ENCODE results near the gene ZNF284.

ZNF284 gene

DNA sequence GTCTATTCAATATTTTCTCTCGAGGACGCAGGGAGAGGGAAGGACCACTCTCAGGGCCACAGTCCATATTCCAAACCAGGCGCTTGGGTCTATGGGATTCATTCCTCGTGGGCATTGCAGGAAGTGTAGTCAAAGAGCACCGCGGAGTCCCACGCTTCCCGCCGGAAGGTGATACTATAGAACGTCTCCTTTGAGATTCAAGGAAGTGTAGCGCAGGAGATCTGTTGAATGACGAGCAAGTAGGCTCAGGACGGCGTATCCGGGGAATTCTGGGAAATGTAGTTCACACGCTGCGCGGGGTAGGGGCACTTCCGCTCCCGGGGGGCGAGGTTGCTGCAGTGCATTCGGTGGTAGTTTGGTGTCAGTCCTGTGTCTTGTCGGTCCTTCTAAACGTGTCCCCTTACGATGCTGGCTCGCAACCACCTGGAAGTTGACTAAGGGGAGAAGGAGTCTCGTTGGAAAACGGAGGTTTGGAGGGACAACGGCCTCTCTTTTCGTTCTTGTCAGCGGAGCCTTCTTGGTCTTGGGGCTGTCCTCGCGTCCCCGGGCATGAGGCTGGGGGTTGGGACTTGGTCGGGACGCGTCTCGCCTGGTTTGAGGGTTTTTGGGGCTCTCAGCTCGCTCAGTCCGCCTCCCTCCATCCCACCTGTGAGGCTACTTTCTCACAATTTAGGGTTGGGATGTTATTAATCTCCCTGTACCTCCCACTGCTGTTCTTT lies at the start of gene ZNF284:
TSS of gene ZNF284 (plus strand) at position 336 of the 719 bp plus-strand sequence. CDS start 4,231 bp downstream, outside the sequence.
- DNase-seq: peak; percentile 79

DNA sequence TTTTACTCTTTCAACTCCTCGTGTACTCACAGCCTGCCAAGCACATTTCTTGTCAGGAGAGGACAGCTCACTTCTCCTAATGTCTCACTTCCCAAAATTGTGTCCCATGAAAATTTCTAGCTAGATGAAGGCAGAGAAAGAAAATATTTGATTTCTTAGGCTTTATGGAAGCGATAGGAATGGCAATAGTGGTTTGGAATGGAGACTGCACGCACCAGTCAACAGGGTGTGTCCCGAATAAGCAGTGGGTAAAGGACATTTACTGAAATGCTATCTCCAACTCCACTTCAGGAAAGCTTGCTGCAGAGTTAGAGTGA lies 47.1 kb upstream of the ZNF284 start:
- DNase-seq: no peak

DNA sequence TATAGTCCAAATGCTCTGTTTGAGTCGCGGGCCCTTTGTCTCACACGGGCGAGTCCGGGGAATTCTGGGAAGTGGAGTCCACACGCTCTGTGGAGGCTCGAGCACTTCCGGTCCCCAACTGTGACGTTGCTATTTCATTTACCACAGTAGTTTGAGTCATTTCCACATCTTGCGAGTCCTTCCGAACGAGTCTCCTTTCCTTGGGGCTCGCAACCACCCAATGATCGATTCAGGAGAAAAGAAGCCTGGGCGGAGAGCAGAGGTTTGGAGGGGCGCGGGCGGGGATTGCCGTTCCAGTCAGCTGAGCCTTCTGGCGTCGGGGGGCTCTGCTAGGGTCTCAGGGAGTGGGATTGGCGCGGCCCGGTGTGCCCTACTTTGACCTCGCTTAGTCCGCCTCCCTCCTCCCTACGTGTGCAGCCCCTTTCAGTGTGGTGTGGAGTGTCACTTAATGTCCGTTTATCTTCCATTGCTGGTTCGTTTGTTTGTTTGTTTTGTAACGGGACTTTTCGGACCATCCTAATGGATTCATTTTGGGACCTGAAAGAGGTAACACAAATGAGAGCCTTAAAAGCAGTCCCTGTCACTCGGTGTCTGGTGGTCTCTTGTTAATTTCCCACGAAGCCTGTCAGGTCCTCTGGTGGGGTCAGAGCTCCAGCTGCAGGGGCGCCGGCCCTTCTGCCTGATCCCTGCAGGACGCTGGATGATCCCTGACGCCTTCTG lies 46.6 kb upstream of the ZNF284 start, which contains the start of gene ZNF222:
TSS of gene ZNF222 (plus strand) at position 163 of the 720 bp plus-strand sequence. CDS start at position 221, 58 bp downstream.
- peak; percentile 86 for DNase-seq

DNA sequence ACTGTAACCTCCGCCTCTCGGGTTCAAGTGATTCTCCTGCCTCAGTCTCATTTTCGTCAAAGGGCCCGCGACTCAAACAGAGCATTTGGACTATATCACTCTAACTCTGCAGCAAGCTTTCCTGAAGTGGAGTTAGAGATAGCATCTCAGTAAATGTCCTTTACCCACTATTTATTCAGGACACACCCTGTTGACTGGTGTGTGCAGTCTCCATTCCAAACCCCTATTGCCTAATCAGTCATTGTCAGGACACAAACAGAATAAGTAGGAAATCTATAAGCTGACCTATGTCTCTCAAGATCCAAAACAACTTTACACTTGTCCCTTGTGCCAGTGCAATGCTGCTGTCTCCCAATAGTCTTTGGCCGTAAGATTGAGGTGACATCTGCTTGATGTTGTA lies 45.3 kb upstream of the ZNF284 start:
- no peak for DNase-seq

DNA sequence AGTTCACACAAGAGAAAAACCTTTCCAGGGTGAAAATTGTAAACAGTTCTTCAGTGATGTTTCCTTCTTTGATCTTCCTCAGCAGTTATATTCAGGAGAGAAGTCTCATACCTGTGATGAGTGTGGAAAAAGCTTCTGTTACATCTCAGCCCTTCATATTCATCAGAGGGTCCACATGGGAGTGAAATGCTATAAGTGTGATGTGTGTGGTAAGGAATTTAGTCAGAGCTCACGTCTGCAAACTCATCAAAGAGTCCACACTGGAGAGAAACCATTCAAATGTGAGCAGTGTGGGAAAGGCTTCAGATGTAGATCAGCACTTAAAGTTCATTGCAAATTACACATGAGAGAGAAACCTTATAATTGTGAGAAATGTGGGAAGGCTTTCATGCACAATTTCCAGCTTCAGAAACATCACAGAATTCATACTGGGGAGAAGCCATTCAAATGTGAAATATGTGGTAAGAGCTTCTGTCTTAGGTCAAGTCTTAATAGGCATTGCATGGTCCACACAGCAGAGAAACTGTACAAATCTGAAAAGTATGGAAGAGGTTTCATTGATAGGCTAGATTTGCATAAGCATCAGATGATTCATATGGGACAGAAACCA lies 39.9 kb upstream of the ZNF284 start:
- DNase-seq: no peak

DNA sequence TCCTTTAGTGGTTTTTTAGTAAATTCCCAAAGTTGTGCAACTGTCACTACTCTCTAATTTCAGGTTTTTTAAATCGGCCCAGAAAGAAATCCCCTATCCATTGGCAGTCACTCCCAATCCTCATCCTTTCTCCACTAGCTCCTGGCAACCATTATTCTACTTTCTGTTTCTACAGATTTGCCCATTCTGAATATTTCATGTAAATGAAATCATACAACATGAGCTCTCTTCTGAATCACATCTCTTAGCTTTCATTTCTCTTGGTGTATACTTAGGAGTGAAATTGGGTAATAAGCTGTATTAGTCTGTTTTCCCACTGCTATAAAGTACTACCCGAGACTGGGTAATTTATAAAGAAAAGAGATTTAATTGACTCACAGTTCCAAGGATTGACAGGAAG lies 29.8 kb upstream of the ZNF284 start:
- DNase-seq: no peak

DNA sequence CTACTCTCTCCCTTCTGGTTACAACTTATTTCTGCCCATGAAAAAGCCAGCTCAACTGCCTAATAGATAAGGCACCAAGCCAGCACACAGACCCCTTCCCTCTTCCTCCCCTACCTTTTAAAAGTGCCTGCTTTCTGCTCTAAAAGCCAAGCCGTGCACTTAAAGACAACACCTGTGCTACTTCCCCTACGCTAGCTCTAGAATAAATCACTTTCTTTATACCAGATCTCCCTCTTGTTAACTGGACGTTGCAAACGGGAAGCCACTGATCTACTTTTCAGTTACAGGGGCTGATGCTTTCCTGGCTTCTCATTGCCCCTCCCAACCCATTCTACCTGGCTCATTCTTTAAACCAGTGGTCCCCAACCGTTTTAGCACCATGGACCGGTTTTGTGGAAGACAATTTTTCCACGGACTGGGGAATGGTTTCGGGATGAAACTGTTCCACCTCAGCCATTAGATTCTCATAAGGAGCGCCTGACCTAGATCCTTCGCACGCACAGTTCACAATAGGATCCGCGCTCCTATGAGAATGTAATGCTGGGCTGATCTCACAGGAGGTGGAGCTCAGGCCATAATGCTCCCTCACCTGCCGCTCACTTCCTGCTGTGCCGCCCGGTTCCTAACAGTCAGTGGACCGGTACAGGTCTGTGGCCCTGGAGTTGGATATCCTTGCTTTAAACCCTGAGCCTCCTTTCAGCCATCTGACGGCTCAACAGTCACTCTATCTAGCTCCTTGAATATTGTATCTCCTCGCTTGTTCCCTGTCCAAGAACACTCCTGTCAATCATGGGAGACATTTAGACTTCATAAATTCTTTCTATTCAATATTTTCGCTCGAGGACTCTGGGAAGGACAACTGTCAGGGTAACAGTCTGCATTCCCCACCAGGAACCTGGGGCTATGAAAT lies 21.0 kb upstream of the ZNF284 start:
- DNase-seq: no peak

DNA sequence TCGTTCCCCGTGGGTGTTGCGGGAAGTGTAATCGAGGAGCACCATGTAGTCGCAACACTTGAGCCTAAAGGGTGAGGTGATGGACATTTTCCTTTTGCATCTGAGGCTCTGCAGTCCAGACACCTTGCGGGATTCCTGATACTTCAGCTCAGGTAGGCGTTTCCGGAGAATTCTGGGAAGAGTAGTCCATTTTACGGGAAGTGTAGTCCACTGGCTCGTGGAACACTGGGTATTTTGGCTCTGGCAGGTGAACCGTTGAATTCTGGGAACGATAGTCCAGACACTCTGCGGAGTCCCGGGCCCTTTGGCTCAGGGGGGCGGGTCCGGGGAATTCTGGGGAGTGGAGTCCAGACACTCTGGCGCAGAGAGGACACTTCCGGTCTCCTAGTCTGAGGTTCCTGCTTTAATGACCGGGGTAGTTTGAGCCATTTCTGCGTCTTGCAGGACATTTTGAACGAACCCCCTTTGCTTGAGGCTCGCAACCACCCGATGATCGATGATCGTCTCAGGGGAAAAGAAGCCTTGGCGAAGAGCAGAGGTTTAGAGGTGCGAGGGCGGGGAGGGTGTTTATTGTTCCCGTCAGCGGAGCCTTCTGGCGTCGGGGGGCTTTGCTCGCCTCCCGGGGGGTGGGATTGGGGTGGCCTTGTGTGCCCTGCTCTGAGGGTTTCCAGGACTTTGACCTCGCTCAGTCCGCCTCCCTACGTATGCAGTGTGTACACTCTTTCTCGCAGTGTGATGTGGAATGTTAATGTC lies 20.1 kb upstream of the ZNF284 start, which contains the start of gene ZNF223:
TSS of gene ZNF223 (plus strand) at position 387 of the 753 bp plus-strand sequence. CDS start 3,141 bp downstream, outside the sequence.
- DNase-seq: peak; percentile 97

DNA sequence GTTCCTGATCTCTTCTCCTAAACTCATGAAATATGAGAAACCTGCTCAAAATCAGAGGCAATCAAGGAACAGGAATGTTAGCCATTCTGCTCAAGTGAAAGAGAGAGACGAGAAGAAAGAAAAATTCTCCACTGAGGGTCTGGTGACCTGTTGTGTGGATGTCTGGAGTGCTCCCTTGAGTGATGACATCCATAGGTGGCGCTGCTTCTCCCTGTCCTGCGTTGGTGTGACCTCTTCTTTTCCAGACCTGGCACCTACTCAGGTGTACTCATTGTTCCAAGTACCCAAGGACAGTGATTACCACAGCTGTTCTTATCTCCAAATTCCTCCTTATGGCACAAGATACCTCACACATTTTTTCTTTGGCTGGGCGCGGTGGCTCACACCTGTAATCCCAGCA lies 16.1 kb upstream of the ZNF284 start:
- DNase-seq: no peak

DNA sequence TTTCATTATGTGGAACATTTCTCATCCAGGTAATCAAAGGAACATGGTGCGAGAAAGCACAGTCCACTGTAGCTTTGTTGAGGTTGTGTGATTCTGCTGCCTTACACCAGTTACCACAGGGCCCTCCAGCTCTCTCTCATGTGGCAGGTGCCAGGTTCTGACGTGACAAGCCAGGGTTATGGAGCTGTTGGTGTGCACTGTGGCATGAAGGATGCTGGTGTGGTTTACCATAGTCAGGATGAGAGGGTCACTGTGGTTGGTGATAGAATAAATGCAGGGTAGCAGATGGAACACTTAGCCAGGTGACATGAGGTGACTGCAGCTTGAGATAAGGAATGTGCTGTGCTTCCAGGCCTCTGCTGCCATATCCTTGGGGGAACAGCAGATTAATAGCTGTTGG lies 12.7 kb upstream of the ZNF284 start:
- no peak for DNase-seq

DNA sequence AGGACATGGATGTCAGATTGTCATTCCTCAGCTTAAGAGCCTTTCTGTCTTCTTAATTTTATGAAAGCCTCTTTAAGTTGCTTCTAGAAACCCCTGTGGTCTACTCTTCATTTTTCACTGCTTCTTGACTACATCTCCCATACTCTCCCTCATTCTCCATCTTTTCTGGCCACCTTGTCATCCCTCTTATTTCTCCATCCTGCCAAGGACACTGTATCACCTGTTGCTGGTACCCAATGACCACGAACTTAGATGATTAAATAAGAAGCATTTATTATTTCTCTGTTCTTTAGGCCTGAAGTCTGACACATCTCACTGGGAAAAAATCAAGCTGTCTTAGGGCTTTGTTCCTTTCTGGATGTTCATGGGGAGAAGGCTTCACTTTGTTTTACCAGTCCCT lies 10.9 kb upstream of the ZNF284 start:
- no peak for DNase-seq

DNA sequence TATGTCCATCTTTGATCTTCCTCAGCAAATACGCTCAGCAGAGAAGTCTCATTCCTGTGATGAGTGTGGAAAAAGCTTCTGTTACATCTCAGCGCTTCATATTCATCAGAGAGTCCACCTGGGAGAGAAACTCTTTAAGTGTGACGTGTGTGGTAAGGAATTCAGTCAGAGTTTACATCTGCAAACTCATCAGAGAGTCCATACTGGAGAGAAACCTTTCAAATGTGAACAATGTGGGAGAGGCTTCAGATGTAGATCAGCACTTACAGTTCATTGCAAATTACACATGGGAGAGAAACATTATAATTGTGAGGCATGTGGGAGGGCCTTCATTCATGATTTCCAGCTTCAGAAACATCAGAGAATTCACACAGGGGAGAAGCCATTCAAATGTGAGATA lies 5.7 kb upstream of the ZNF284 start:
- DNase-seq: no peak

DNA sequence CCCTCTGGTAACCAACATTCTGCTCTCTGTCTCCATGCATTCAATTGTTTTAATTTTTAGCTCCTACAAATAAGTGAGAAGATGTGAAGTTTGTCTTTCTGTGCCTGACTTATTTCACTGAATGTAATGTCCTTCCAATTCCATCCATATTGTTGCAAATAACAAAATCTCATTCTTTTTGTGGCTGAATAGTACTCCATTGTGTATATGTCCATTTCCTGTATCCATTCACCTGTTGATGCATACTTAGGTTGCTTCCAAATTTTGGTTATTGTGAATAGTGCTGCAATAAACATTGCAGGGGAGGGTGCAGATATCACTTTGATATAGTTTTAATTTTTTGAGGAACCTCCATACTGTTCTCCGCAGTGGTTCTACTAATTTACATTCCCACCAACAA lies 2.5 kb upstream of the ZNF284 start:
- DNase-seq: no peak

DNA sequence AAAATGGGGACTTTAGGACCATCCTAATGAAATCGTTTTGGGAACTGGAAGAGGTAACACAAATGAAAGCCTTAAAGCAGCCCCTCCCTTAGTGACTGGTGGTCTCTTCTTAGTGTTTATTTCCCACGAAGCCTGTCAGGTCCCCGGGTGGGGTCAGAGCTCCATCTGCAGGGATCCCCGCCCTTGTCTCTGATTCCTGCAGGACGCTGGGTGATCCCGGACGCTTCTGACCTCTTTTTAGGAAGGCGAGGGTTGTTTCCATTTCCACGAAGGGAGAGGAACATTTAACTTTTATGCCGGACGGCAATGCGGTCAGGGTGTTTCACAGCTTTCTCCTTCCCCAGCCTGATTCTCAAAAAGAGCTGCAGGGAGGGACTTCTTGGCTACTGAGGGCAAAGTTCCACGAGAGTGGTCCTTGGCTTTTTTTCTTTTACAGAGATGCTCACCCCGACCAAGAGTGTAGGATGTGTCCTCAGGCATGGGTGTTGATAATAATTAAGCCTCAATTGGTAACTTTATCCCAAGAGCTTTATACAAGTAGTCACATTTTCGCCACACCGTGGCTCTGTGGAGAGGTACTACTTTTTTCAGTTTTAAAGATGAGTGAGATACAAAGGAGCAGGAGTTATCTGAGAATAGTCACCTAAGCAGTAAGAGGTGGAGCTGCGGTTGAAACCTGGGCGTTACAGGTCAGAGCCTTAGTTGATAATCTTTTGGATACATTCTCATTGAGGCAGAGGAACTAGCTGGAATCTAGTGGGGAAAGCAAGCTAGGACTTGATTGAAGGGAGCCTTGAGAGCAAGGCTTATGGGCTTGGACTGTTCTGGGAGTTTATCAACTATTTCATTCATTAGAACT lies 813 bp downstream of the ZNF284 start:
- DNase-seq: peak; percentile 16

DNA sequence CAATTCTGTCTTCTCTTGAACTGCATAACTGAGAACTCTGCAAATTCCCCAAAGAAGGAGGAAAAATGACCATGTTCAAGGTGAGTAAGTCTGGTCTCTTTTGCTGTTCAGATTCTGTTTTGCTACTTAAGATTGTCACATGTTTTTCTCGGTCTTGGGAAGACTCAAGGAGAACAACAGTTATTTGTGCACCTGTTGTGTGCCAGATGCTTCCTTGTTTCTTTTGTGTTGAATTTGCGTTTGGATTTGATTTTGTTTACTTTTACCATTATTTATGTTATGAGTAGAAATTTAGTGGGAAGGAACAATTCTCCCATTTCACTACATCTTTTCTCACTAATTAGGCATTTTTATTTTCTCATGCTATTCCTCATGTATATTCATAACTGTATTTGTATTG lies 4.4 kb downstream of the ZNF284 start:
- DNase-seq: no peak

DNA sequence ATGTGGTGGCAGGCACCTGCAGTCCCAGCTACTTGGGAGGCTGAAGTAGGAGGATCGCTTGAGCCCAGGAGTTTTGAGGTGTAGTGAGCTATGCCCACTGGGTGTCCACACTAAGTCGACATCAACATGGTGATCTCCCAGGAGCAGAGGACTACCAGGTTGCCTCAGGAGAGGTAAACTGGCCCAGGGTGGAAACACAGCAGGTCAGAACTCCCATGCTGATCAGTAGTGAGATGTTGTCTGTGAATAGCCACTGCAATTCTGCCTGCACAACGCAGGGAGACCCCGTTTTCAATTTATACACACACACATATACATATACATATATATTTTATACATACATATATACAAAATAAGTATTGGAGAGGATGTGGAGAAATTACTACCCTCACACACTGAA lies 20.1 kb downstream of the ZNF284 start:
- no peak for DNase-seq

DNA sequence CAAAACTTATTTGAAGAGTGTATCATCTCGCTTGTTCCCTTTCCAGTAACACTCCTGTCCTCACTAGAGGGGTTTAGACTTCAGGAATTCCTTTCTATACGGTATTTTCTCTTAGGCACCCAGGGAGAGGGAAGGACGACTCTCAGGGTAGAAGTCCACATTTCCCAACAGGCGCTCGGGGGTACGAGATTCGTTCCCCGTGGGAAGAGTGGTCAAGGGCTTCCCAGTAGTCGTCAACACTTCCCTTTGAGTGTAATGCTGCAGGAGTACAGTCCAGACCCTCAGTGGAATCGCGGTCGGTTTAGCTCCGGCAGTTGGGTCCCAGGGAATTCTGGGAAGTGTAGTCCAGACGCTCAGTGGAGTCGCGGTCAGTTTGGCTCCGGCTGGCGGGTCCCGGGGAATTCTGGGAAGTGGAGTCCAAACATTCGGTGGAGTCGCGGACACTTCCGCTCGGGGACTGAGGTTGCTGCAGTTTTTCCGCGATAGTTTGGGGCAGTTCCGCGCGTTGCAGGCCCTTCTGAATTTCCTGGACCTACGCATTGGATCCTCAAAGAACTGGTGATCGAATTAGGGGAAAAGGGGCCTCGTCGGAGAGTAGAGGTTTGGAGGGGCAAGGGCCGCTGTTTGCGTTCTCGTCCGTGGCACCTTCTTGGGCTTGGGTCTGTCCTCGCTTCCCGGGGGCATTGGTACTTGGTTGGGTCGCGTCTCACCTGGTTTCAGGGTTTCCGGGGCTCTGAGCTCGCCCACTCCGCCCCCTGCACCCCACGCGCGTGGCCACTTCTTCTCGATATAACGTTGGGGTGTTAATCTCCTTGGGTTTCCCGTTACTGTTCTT lies 22.2 kb downstream of the ZNF284 start, which contains the start of gene ZNF224:
TSS of gene ZNF224 (plus strand) at position 431 of the 835 bp plus-strand sequence. CDS start 3,513 bp downstream, outside the sequence.
- peak; percentile 90 for DNase-seq

DNA sequence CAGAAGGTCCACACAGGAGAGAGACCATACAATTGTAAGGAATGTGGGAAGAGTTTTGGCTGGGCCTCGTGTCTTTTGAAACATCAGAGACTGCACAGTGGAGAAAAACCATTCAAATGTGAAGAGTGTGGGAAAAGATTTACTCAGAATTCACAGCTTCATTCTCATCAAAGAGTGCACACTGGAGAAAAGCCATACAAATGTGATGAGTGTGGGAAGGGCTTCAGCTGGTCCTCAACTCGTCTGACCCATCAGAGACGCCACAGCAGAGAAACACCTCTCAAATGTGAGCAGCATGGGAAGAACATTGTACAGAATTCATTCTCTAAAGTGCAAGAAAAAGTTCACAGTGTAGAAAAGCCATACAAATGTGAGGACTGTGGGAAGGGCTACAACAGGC lies 35.8 kb downstream of the ZNF284 start:
- no peak for DNase-seq

DNA sequence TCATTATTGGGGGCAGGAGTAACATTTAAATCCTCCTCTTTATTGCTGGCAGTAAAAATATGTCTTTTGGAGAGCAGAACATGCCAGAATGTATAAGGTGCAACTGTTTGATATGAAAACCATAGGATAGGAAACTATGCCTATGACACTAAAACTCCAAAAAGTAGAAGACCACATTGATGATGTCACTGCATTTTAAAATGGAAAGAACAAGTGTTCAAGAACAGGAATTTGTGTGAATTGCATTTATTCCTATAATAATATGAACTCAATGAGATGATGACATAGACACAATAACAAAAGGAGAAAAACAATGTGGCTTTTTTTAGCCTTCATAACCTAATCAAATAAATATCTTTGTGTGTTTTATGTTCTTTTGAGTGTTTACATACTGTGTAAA lies 37.5 kb downstream of the ZNF284 start:
- no peak for DNase-seq

DNA sequence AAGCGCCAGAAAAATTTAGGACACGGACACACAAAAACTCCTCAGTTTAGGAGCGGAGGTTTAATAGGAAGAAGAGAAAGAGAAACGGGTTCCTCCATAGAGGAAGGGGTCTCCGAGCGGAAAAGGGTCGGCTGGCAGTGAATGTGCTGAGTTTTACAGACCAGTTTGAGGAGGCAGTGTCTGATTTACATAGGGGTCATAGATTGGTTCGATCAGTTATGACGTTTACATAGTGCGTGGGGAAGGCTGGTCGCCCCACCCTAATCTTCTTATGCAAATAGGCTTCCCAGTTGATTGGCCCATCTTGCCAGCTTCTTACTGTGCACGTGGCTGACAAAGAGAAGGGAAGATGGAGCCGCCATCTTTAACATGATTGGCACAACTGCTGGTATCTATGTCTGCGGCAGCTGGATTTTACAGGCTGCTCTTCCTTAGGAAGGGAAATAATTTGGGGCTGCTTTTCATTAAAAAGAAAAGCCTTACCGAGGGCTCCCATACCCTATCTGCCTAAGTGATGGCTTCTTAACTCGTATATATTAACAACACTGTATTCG lies 40.0 kb downstream of the ZNF284 start:
- peak; percentile 71 for DNase-seq
